Measurements from ENCODE around the gene TNNI3K.

Gene TNNI3K, protein sequence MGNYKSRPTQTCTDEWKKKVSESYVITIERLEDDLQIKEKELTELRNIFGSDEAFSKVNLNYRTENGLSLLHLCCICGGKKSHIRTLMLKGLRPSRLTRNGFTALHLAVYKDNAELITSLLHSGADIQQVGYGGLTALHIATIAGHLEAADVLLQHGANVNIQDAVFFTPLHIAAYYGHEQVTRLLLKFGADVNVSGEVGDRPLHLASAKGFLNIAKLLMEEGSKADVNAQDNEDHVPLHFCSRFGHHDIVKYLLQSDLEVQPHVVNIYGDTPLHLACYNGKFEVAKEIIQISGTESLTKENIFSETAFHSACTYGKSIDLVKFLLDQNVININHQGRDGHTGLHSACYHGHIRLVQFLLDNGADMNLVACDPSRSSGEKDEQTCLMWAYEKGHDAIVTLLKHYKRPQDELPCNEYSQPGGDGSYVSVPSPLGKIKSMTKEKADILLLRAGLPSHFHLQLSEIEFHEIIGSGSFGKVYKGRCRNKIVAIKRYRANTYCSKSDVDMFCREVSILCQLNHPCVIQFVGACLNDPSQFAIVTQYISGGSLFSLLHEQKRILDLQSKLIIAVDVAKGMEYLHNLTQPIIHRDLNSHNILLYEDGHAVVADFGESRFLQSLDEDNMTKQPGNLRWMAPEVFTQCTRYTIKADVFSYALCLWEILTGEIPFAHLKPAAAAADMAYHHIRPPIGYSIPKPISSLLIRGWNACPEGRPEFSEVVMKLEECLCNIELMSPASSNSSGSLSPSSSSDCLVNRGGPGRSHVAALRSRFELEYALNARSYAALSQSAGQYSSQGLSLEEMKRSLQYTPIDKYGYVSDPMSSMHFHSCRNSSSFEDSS

DNA sequence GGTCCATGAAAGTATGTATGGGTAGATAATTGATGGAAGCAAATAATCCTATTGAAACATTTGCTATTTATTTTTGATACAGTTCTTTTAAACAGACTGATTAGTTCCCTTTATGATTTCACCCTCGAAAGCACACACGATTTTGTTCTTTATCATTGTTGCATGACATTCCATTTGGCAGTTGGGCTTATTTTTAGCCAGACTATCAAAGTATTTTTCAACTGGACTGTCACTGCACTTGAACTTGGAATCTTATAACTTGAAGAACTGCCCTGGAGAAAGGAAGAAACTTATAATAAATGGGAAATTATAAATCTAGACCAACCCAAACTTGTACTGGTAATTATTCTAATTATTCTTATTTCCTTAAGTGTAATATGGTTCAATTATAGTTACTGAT is at the start of gene TNNI3K:
Gene TNNI3K (plus strand): TSS at position 235 of the 400 bp plus-strand sequence. CDS start 65 bp downstream, at position 300.
- in situ Hi-C loops (cut with MboI; ENCODE audit: low pct_unique_long_range_greater_than_20kb, low sequenced_read_pairs, unreplicated experiment), result no loop called here
- TF ChIP-seq, protein P1, sequence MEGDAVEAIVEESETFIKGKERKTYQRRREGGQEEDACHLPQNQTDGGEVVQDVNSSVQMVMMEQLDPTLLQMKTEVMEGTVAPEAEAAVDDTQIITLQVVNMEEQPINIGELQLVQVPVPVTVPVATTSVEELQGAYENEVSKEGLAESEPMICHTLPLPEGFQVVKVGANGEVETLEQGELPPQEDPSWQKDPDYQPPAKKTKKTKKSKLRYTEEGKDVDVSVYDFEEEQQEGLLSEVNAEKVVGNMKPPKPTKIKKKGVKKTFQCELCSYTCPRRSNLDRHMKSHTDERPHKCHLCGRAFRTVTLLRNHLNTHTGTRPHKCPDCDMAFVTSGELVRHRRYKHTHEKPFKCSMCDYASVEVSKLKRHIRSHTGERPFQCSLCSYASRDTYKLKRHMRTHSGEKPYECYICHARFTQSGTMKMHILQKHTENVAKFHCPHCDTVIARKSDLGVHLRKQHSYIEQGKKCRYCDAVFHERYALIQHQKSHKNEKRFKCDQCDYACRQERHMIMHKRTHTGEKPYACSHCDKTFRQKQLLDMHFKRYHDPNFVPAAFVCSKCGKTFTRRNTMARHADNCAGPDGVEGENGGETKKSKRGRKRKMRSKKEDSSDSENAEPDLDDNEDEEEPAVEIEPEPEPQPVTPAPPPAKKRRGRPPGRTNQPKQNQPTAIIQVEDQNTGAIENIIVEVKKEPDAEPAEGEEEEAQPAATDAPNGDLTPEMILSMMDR (IDR thresholded peaks at IDR 0.05; ENCODE audit: extremely low read depth, insufficient read depth, missing control alignments), result no peak
- DNase-seq (ENCODE audit: low spot score), result no peak

DNA sequence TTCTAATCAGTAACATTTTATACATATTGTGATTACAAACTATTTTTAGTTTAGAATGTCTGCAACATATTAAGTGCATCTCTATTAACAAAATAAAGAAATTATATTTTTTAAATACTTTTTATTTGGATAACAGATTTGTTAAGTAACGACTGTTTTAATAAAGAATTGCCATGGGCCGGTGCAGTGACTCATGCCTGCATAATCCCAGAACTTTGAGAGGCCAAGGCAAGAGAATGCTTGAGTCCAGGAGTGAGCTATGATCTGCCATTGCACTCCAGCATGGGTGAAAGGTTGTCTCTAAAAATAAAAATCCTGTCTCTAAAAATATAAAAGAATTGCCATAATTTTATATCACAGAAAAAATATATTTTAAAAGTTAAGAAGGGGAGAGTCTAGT is 41.3 kb upstream of the TNNI3K start:
- in situ Hi-C loops (cut with MboI; ENCODE audit: low pct_unique_long_range_greater_than_20kb, low sequenced_read_pairs, unreplicated experiment), result no loop called here
- TF ChIP-seq, protein P1 (IDR thresholded peaks at IDR 0.05; ENCODE audit: extremely low read depth, insufficient read depth, missing control alignments), result no peak
- DNase-seq (ENCODE audit: low spot score), result no peak

DNA sequence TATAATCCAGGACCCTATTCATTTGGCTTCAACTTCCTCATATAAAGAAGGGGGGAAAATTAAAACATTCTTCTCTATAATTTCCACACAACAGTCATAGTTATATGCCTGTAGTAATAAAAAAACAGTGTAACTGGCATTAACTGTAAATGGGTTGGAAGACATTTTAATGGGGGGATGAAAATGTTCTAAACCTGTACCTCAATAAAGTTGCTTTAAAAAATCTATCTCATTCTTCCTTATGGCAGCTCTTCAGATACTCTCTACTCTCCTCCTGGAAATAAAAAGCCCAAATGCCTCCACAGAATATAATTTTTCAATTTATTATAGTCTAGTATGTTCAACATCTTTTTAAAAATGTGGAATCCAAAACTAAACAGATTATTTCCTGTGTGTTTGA is 39.8 kb upstream of the TNNI3K start:
- in situ Hi-C loops (cut with MboI; ENCODE audit: low pct_unique_long_range_greater_than_20kb, low sequenced_read_pairs, unreplicated experiment), result no loop called here

DNA sequence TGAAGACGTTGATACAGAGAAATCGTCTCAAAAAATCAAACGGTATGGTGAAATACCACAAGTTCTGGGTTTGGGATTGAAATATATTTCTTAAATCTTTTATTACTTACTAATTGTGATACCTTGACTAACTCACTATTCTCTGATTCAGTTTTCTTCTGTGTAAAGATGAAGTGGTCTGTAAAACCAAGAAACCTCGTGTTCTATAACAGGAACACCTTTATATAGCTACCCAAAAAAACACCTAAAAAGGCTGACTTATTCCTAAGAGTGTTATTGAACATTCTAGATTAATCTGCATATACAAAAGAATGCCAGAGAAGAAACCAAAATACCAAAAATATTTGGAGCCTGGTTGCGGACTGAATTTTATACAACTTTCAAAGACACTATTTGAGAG is 37.9 kb upstream of the TNNI3K start:
- TF ChIP-seq, protein P1 (IDR thresholded peaks at IDR 0.05; ENCODE audit: extremely low read depth, insufficient read depth, missing control alignments), result no peak
- in situ Hi-C loops (cut with MboI; ENCODE audit: low pct_unique_long_range_greater_than_20kb, low sequenced_read_pairs, unreplicated experiment), result no loop called here
- no peak for DNase-seq (ENCODE audit: low spot score)

More for the DNA sequence above, 39.8 kb upstream of the TNNI3K start:
- DNase-seq (ENCODE audit: low spot score), result no peak
- TF ChIP-seq, protein P1 (IDR thresholded peaks at IDR 0.05; ENCODE audit: extremely low read depth, insufficient read depth, missing control alignments), result no peak

DNA sequence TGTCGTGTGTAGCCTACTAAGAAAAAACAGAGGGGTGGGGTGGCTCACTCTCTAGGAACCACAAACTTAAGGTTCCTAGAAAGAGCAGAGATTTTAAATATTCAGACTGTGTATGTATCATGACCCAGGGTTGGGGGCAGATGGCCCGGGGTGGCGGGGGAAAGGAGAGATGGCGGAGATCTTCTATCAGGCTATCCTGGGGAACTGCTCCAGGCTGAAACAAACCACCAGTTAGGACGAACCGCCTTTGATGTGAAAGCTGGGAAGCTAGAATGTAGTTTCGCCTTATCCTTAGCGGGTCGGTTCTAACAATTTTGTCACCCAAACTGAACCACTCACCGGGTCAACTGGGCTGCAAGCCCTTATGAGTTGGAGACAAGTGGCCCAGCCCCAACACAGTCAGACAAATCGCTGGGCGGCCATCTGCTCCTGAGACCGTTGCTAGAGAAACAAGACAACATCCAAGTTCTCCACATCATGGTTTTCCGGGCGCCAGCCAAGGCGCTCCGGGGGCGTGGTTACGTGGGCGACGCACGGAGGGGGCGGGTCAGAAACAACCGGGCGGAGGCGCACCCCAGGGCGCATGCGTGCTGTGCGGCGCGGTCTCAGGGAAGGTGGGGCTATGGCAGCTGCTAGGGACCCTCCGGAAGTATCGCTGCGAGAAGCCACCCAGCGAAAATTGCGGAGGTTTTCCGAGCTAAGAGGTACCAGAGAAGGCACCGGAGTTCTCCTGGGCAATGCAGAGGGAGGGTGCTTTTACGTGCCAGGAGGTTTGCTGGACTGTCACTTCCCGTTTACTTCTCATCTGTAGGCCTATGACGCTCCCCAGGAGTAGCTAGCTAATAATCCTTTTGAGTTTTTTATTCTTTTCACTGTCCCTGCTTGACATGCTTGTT is 37.3 kb upstream of the TNNI3K start, which contains the start of the genes FPGT and LRRIQ3:
Gene FPGT (plus strand): TSS at position 586 of the 896 bp plus-strand sequence. CDS start 37 bp downstream, at position 623.
Gene LRRIQ3 (minus strand): TSS at position 520 of the 896 bp plus-strand sequence. CDS start 14,492 bp downstream, outside the sequence.
- TF ChIP-seq, protein P1 (IDR thresholded peaks at IDR 0.05; ENCODE audit: extremely low read depth, insufficient read depth, missing control alignments), result no peak
- in situ Hi-C loops (cut with MboI; ENCODE audit: low pct_unique_long_range_greater_than_20kb, low sequenced_read_pairs, unreplicated experiment), result no loop called here
- peak; percentile 90 for DNase-seq (ENCODE audit: low spot score)
